RPMI8226 (cell line): ENCODE measurements around the gene SRRM4.
"Not testable (repeated sequence)": the region's sequence is repeated elsewhere in the genome, so short reads cannot be mapped to it uniquely, and the experiment has no call there.

Experiments
- DNase-seq: peaks from one replicate; pipeline ENCODE4 v3.0.0-alpha.2; 2015

SRRM4 gene

GRCh38 chr12:119071638-119072231, 90.4 kb downstream of the SRRM4 start:
- DNase-seq = no peak

- DNase-seq = no peak
Measured at GRCh38 chr12:119072440-119072839, 91.1 kb downstream of the SRRM4 start.

- no peak for DNase-seq
Measured at GRCh38 chr12:119075222-119075787, 94.0 kb downstream of the SRRM4 start.

- DNase-seq = no peak
Measured at GRCh38 chr12:119075918-119076317, 94.6 kb downstream of the SRRM4 start.

GRCh38 chr12:119079530-119079929, 98.2 kb downstream of the SRRM4 start:
- no peak for DNase-seq

GRCh38 chr12:119082016-119082415, 100.7 kb downstream of the SRRM4 start:
- DNase-seq = no peak

- DNase-seq = no peak
Measured at GRCh38 chr12:119082496-119082895, 101.2 kb downstream of the SRRM4 start.

- no peak for DNase-seq
Measured at GRCh38 chr12:119088685-119089379, 107.5 kb downstream of the SRRM4 start.

- no peak for DNase-seq
Measured at GRCh38 chr12:119089380-119090013, 108.2 kb downstream of the SRRM4 start.

- no peak for DNase-seq
Measured at GRCh38 chr12:119090276-119090675, 108.9 kb downstream of the SRRM4 start.

GRCh38 chr12:119090865-119091264, 109.5 kb downstream of the SRRM4 start:
- no peak for DNase-seq

- no peak for DNase-seq
Measured at GRCh38 chr12:119096429-119097202, 115.3 kb downstream of the SRRM4 start.

- no peak for DNase-seq
Measured at GRCh38 chr12:119100933-119101332, 119.6 kb downstream of the SRRM4 start.

GRCh38 chr12:119102274-119102673, 120.9 kb downstream of the SRRM4 start:
- DNase-seq = no peak

GRCh38 chr12:119102714-119103113, 121.4 kb downstream of the SRRM4 start:
- DNase-seq = no peak

GRCh38 chr12:119104969-119105368, 123.6 kb downstream of the SRRM4 start:
- not testable (repeated sequence) for DNase-seq

GRCh38 chr12:119113496-119113986, 132.2 kb downstream of the SRRM4 start:
- no peak for DNase-seq

- DNase-seq = no peak
Measured at GRCh38 chr12:119114294-119114693, 133.0 kb downstream of the SRRM4 start.

GRCh38 chr12:119115296-119115905, 134.1 kb downstream of the SRRM4 start:
- peak; percentile 51 for DNase-seq

GRCh38 chr12:119117936-119118335, 136.6 kb downstream of the SRRM4 start:
- DNase-seq = no peak

- DNase-seq = no peak
Measured at GRCh38 chr12:119118625-119119024, 137.3 kb downstream of the SRRM4 start.

GRCh38 chr12:119122047-119122446, 140.7 kb downstream of the SRRM4 start:
- DNase-seq = no peak

GRCh38 chr12:119122751-119123150, 141.4 kb downstream of the SRRM4 start:
- no peak for DNase-seq
